ENCODE results near the gene ZBBX.

The ZBBX gene

GRCh38 chr3:167305340-167305890 lies 74.7 kb downstream of the ZBBX start:
- no peak for DNase-seq

- no peak for DNase-seq
Measured at GRCh38 chr3:167304077-167304476, 76.0 kb downstream of the ZBBX start.

- no peak for DNase-seq
Measured at GRCh38 chr3:167302678-167303077, 77.4 kb downstream of the ZBBX start.

GRCh38 chr3:167300207-167300606 lies 79.9 kb downstream of the ZBBX start:
- DNase-seq: no peak

- DNase-seq: no peak
Measured at GRCh38 chr3:167289435-167289834, 90.7 kb downstream of the ZBBX start.

- no peak for DNase-seq
Measured at GRCh38 chr3:167288737-167289136, 91.4 kb downstream of the ZBBX start.

GRCh38 chr3:167287308-167287707 lies 92.8 kb downstream of the ZBBX start:
- DNase-seq: no peak

- DNase-seq: no peak
Measured at GRCh38 chr3:167274141-167274874, 105.8 kb downstream of the ZBBX start.

- no peak for DNase-seq
Measured at GRCh38 chr3:167253037-167253436, 127.1 kb downstream of the ZBBX start.

GRCh38 chr3:167251678-167252077 lies 128.4 kb downstream of the ZBBX start:
- no peak for DNase-seq

GRCh38 chr3:167246252-167246651 lies 133.8 kb downstream of the ZBBX start:
- DNase-seq: no peak

- no peak for DNase-seq
Measured at GRCh38 chr3:167241048-167241845, 138.8 kb downstream of the ZBBX start.

GRCh38 chr3:167228135-167228534 lies 152.0 kb downstream of the ZBBX start:
- no peak for DNase-seq

GRCh38 chr3:167225821-167226220 lies 154.3 kb downstream of the ZBBX start:
- no peak for DNase-seq

GRCh38 chr3:167209011-167209410 lies 171.1 kb downstream of the ZBBX start:
- no peak for DNase-seq

- no peak for DNase-seq
Measured at GRCh38 chr3:167203062-167203461, 177.0 kb downstream of the ZBBX start.

- no peak for DNase-seq
Measured at GRCh38 chr3:167198949-167199600, 181.0 kb downstream of the ZBBX start.

Data from NCI-H187 treated with DMSO at 0.1 percent for 48 hours (cell line).